GM23248 (cell line): ENCODE measurements around the gene TMEM44. TPM values are rescaled to one million over a fixed set of nuclear protein-coding genes. Genes with fewer than 3 reads are reported as not detected.

ENCODE experiments used
- DNase-seq: peaks from one replicate; pipeline ENCODE4 v3.0.0-alpha.2; 2015
- H2AFZ ChIP-seq: fragments of 200-600 bp; sonication (generic); 2 replicates; pipeline ENCODE4 v1.6.1; 2016; ENCODE audit warnings: antibody characterized with exemption
- H3F3A ChIP-seq: fragments of 200-600 bp; sonication (generic); 2 replicates; pipeline ENCODE4 v1.6.1; 2016; ENCODE audit warnings: mild to moderate bottlenecking, antibody characterized with exemption, mixed run types; ENCODE audit not compliant: insufficient read depth
- H3K27ac ChIP-seq: fragments of 200-600 bp; sonication (generic); 2 replicates; pipeline ENCODE4 v1.5.1; 2016; ENCODE audit warnings: mild to moderate bottlenecking
- H3K27me3 ChIP-seq: fragments of 200-600 bp; sonication (generic); replicated peaks from 2 replicates; pipeline ENCODE4 v1.6.1; 2016; ENCODE audit warnings: mild to moderate bottlenecking; ENCODE audit not compliant: insufficient read depth
- H3K36me3 ChIP-seq: fragments of 200-600 bp; sonication (generic); 2 replicates; pipeline ENCODE4 v1.6.1; 2016; ENCODE audit warnings: low read depth, mild to moderate bottlenecking
- H3K4me1 ChIP-seq: fragments of 200-600 bp; sonication (generic); 2 replicates; pipeline ENCODE4 v1.6.1; 2016; ENCODE audit warnings: mild to moderate bottlenecking; ENCODE audit not compliant: insufficient read depth
- H3K4me2 ChIP-seq: fragments of 200-600 bp; sonication (generic); one replicate; pipeline ENCODE4 v1.6.1; 2016; ENCODE audit warnings: mild to moderate bottlenecking; ENCODE audit not compliant: unreplicated experiment
- H3K4me3 ChIP-seq: fragments of 200-600 bp; sonication (generic); 2 replicates; pipeline ENCODE4 v1.5.1; 2016; ENCODE audit warnings: mild to moderate bottlenecking
- H3K79me2 ChIP-seq: fragments of 200-600 bp; sonication (generic); 2 replicates; pipeline ENCODE4 v1.6.1; 2016; ENCODE audit warnings: mild to moderate bottlenecking; ENCODE audit not compliant: insufficient read depth
- H3K9ac ChIP-seq: fragments of 200-600 bp; sonication (generic); 2 replicates; pipeline ENCODE4 v1.6.1; 2016; ENCODE audit warnings: mild to moderate bottlenecking
- H3K9me2 ChIP-seq: fragments of 200-600 bp; sonication (generic); 2 replicates; pipeline ENCODE4 v1.6.1; 2016; ENCODE audit warnings: mixed run types, mild to moderate bottlenecking, moderate library complexity; ENCODE audit not compliant: insufficient read depth
- H3K9me3 ChIP-seq: fragments of 200-600 bp; sonication (generic); one replicate; pipeline ENCODE4 v1.6.1; 2017; ENCODE audit warnings: low read depth
- H4K20me1 ChIP-seq: fragments of 200-600 bp; sonication (generic); 2 replicates; pipeline ENCODE4 v1.6.0; 2016; ENCODE audit not compliant: insufficient read depth
- EZH2 ChIP-seq: fragments of 200-600 bp; sonication (generic); IDR thresholded peaks from 2 replicates; pipeline ENCODE4 v1.6.1; 2018; ENCODE audit warnings: antibody characterized with exemption, mild to moderate bottlenecking; ENCODE audit not compliant: insufficient read depth, poor library complexity, severe bottlenecking
- EZH2phosphoT487 ChIP-seq: fragments of 200-600 bp; sonication (generic); IDR thresholded peaks from 2 replicates; pipeline ENCODE4 v1.6.1; 2018; ENCODE audit warnings: antibody characterized with exemption, moderate library complexity, mild to moderate bottlenecking, low read depth; ENCODE audit not compliant: insufficient read depth
- WGBS, 2 experiments: methylation state at CpG; one replicate each; pipeline ENCODE4 v1.1.6; 2015 to 2017; ENCODE audit warnings: low lambda C conversion rate in 2 of 2, low coverage in 1 of 2; ENCODE audit errors: missing lambda C conversion rate in 2 of 2; 5-methylcytosine and 5-hydroxymethylcytosine counted together
- in situ Hi-C: fragments of 300-500 bp; cut with MboI; formaldehyde crosslinking; loops from 2 replicates; pipeline ENCODE4 v1.15.0; 2020
- polyA plus RNA-seq: library from polyadenylated mRNA; unstranded; fragments of >200 nt; fragmentation: Nextera tagmentation; extraction: Ambion mirVana; gene quantifications from 2 replicates; pipeline ENCODE4 v1.2.1, GENCODE V29; 2016
- total RNA-seq: library from RNA; depleted of rRNA; stranded (reverse); fragments of >200 nt; shearing (Covaris generic); gene quantifications from 2 replicates; pipeline ENCODE4 v1.2.3, GENCODE V29; 2014; rRNA removed

TMEM44 gene, protein sequence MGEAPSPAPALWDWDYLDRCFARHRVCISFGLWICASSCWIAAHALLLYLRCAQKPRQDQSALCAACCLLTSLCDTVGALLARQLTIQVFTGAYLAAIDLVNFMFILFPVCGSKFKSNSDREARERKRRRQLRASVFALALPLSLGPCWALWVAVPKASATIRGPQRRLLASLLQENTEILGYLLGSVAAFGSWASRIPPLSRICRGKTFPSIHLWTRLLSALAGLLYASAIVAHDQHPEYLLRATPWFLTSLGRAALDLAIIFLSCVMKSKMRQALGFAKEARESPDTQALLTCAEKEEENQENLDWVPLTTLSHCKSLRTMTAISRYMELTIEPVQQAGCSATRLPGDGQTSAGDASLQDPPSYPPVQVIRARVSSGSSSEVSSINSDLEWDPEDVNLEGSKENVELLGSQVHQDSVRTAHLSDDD
- total RNA-seq (14.6 and 26.3 TPM in 2 replicates), polyA plus RNA-seq (13.1 and 14.3 TPM in 2 replicates)

- Histone ChIP-seq H3K27me3 (no peaks in the 10 kb centered on the region), H3K79me2 (peaks cover 37% of the 10 kb centered on the region), H3K9ac (peak within 1 kb of the TSS; percentile 84), H3K4me1 (no peaks in the 10 kb centered on the region), H3K4me2 (peak within 1 kb of the TSS; percentile 77), H3K9me3 (no peaks in the 10 kb centered on the region), H2AFZ (peak within 1 kb of the TSS; percentile 84), H3K9me2 (no peaks in the 10 kb centered on the region), H4K20me1 (no peaks in the 10 kb centered on the region), H3K27ac (peak within 1 kb of the TSS; percentile 65), H3K4me3 (peak within 1 kb of the TSS; percentile 83), H3K36me3 (no peaks in the 10 kb centered on the region; the same call in 1 of the 2 replicates), H3F3A (no peaks in the 10 kb centered on the region; the same call in 1 of the 2 replicates)
- peak; percentile 90 for DNase-seq
- WGBS, 2 experiments, result 1 to 2% methylated on average over 48 to 55 of the region's 66 CpGs
- in situ Hi-C loops, result no loop called here
- no peak for TF ChIP-seq EZH2phosphoT487
Observed at GRCh38 chr3:194633349-194634004, at the start of gene TMEM44. Gene TMEM44 (minus strand): TSS chr3:194633419. CDS start chr3:194633215, 204 bp downstream.

GRCh38 chr3:194682694-194683310 is 49.6 kb upstream of the TMEM44 start:
- peaks cover 12% of the 10 kb centered on the region for H3K4me1 ChIP-seq
- DNase-seq, result peak; percentile 91
- no peaks in the 10 kb centered on the region for H3K79me2 ChIP-seq
- 0 out of 2 replicates have a peak overlapping the region, but pooled peaks have one; percentile 6 for H3K4me3 ChIP-seq
- 0 out of 2 replicates have a peak overlapping the region, but pooled peaks have one; percentile 8 for H3K9ac ChIP-seq
- H3K27ac ChIP-seq, result peak overlapping the region; percentile 25
- H3K4me2 ChIP-seq, result peak overlapping the region; percentile 36
- H3F3A ChIP-seq, result no peaks in the 10 kb centered on the region; the same call in 1 of the 2 replicates
- H3K36me3 ChIP-seq, result no peaks in the 10 kb centered on the region
- H2AFZ ChIP-seq, result peak overlapping the region; percentile 71
- TF ChIP-seq EZH2phosphoT487 (no peak), EZH2 (no peak)
- H3K9me3 ChIP-seq, result no peaks in the 10 kb centered on the region
- no peaks in the 10 kb centered on the region for H4K20me1 ChIP-seq
- in situ Hi-C loops, result loop anchor here (10.0 kb wide), 1 partner anchor 422 kb away; no protein-coding TSS in a partner anchor
- H3K9me2 ChIP-seq, result no peaks in the 10 kb centered on the region
- H3K27me3 ChIP-seq, result no peaks in the 10 kb centered on the region
- 7 to 8% methylated on average over 14 of the region's 14 CpGs for WGBS, 2 experiments

DNA sequence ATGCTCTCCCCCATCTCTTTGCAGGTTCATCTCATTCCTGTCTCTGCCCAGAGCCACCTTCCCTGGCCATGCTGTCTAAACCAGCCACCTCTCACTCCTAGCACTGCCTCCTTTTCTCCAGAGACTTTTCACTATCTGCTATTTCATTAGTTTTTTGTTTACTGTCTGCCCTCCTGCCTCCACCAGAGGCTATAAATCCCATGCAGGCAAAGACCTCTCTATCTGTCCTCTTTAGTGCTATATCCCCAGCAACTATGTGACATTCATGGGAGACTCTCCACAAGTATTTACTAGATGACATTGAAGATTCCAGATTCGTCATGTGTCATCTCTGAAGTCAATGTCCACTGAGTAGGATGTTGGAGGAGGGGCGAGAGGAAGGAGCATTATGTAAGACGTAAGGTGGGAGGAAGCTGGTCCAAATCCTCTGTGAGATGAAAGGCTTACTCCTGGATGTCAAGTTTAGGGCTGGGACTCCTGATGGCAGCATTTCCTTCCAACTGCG is 49.0 kb upstream of the TMEM44 start:
- 27 to 31% methylated on average over 4 of the region's 4 CpGs for WGBS, 2 experiments
- Histone ChIP-seq H2AFZ (peak overlapping the region; percentile 71), H3K4me2 (peak overlapping the region; percentile 36), H3K79me2 (no peaks in the 10 kb centered on the region), H3K9ac (0 out of 2 replicates have a peak overlapping the region, but pooled peaks have one; percentile 8), H3K4me3 (0 out of 2 replicates have a peak overlapping the region, but pooled peaks have one; percentile 6), H3K9me3 (no peaks in the 10 kb centered on the region), H3K9me2 (no peaks in the 10 kb centered on the region), H3F3A (no peaks in the 10 kb centered on the region; the same call in 1 of the 2 replicates), H3K27ac (no peak overlapping the region), H3K27me3 (no peaks in the 10 kb centered on the region), H3K4me1 (peaks cover 12% of the 10 kb centered on the region), H4K20me1 (no peaks in the 10 kb centered on the region), H3K36me3 (no peaks in the 10 kb centered on the region)
- in situ Hi-C loops, result loop anchor here (10.0 kb wide), 1 partner anchor 423 kb away; no protein-coding TSS in a partner anchor
- no peak for DNase-seq
- TF ChIP-seq EZH2, result no peak
- TF ChIP-seq EZH2phosphoT487, result no peak
